HepG2 (cell line): ENCODE data around the gene ADAD2.

ENCODE experiments used
- POLR2A ChIP-seq, 2 experiments: IDR thresholded peaks; 2 replicates each; pipeline ENCODE4 v1.6.1; 2011; ENCODE audit warnings: low read depth in 2 of 2, low read length in 2 of 2, mild to moderate bottlenecking in 1 of 2, moderate library complexity in 1 of 2; ENCODE audit not compliant: insufficient read depth in 1 of 2
- TF ChIP-seq, protein P1 (sequence below): sonication (generic); formaldehyde crosslinking; IDR thresholded peaks from 2 replicates; pipeline ENCODE4 v1.5.0; 2020; ENCODE audit warnings: mild to moderate bottlenecking, missing genetic modification reagents, moderate library complexity
- TF ChIP-seq, protein P2 (sequence below), 2 experiments: sonication (generic) in 1 of 2; formaldehyde crosslinking in 1 of 2; IDR thresholded peaks; 2 replicates each; pipeline versions ENCODE4 v1.5.1 to v1.6.1; 2011 to 2020; ENCODE audit warnings: borderline replicate concordance in 1 of 2, low read depth in 1 of 2, low read length in 1 of 2, mild to moderate bottlenecking in 1 of 2, missing genetic modification reagents in 1 of 2, moderate library complexity in 1 of 2

DNA sequence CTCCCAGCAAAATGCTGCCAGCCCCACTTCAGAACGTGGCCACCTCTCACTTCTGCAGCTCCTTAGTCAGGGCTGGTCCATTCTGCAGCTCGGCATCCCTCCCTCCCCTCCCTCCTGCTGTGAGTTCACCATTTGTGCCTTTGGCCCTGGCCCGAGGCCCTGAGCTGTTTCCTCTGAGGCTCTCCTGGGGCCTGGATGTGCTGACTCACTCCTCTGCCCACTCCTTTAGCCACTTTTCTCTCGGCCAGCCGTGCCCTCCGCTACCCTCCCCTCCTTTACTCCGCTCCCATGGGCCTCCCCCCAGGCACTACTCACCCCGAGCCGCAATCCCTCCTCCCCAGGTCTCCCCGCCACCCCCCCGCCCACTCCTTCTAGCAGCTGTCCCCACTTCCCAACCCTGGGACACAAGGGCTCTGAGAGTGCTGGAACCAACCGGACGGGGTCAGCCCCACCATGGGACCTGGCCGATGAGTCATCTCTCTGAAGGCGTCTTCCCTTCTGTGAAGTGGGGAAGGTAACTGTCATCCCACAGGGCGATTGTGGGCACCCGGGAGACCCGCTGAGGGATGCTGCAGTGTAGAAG lies 37.4 kb downstream of the ADAD2 start:
- TF ChIP-seq, protein P1, sequence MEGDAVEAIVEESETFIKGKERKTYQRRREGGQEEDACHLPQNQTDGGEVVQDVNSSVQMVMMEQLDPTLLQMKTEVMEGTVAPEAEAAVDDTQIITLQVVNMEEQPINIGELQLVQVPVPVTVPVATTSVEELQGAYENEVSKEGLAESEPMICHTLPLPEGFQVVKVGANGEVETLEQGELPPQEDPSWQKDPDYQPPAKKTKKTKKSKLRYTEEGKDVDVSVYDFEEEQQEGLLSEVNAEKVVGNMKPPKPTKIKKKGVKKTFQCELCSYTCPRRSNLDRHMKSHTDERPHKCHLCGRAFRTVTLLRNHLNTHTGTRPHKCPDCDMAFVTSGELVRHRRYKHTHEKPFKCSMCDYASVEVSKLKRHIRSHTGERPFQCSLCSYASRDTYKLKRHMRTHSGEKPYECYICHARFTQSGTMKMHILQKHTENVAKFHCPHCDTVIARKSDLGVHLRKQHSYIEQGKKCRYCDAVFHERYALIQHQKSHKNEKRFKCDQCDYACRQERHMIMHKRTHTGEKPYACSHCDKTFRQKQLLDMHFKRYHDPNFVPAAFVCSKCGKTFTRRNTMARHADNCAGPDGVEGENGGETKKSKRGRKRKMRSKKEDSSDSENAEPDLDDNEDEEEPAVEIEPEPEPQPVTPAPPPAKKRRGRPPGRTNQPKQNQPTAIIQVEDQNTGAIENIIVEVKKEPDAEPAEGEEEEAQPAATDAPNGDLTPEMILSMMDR (CRISPR knock-in tag) = no peak
- TF ChIP-seq POLR2A (IDR thresholded peaks at IDR 0.05; ENCODE audit: insufficient read depth in 1 of 2, low read depth in 2 of 2, low read length in 2 of 2) = no peak
- TF ChIP-seq, protein P2, sequence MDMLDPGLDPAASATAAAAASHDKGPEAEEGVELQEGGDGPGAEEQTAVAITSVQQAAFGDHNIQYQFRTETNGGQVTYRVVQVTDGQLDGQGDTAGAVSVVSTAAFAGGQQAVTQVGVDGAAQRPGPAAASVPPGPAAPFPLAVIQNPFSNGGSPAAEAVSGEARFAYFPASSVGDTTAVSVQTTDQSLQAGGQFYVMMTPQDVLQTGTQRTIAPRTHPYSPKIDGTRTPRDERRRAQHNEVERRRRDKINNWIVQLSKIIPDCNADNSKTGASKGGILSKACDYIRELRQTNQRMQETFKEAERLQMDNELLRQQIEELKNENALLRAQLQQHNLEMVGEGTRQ (IDR thresholded peaks at IDR 0.05; ENCODE audit: low read depth, low read length) = no peak
- TF ChIP-seq, protein P2 (CRISPR knock-in tag; IDR thresholded peaks at IDR 0.05; ENCODE audit: borderline replicate concordance) = no peak
